Retinal pigment epithelial cell (primary cell): Measurements from ENCODE around the gene CSPG4.

ENCODE experiments used
- DNase-seq: peaks from one replicate; pipeline ENCODE4 v3.0.0-alpha.2; 2010; ENCODE audit warnings: low read depth
- H3K4me3 ChIP-seq: 2 replicates; pipeline ENCODE4 v1.5.1; 2011; ENCODE audit warnings: mild to moderate bottlenecking, low read length, control low read depth, moderate library complexity
- CTCF ChIP-seq: conservative IDR thresholded peaks from 2 replicates; pipeline ENCODE4 v1.5.1; 2011; ENCODE audit warnings: low read depth, low read length, control low read depth, inconsistent platforms

CSPG4 gene

GRCh38 chr15:75674366-75674765, 38.3 kb downstream of the CSPG4 start:
- no peak overlapping the region for H3K4me3 ChIP-seq
- no peak for TF ChIP-seq CTCF
- no peak for DNase-seq

GRCh38 chr15:75673426-75674235, 39.0 kb downstream of the CSPG4 start:
- DNase-seq: peak; percentile 61
- TF ChIP-seq CTCF: no peak
- H3K4me3 ChIP-seq: no peak overlapping the region

GRCh38 chr15:75672646-75673425, 39.8 kb downstream of the CSPG4 start:
- TF ChIP-seq CTCF: no peak
- H3K4me3 ChIP-seq: no peak overlapping the region
- DNase-seq: peak; percentile 94

- DNase-seq: no peak
- H3K4me3 ChIP-seq: no peak overlapping the region
- TF ChIP-seq CTCF: no peak
Measured at GRCh38 chr15:75671730-75672602, 40.7 kb downstream of the CSPG4 start.

- DNase-seq: no peak
- no peak for TF ChIP-seq CTCF
- no peak overlapping the region for H3K4me3 ChIP-seq
Measured at GRCh38 chr15:75669879-75670212, 42.8 kb downstream of the CSPG4 start.

- DNase-seq: no peak
- TF ChIP-seq CTCF: no peak
- no peak overlapping the region for H3K4me3 ChIP-seq
Measured at GRCh38 chr15:75669191-75669878, 43.3 kb downstream of the CSPG4 start.
